Tibial nerve (tissue), 4 donors: ENCODE results near the gene ODAM. TPM values are rescaled to one million over a fixed set of nuclear protein-coding genes. Genes with fewer than 3 reads are reported as not detected.

Source experiments
- DNase-seq, 2 donors: peaks; one replicate each; pipeline ENCODE4 v3.0.0-alpha.2; 2019; ENCODE audit warnings: low spot score in 2 of 2
- H3K27ac ChIP-seq, 4 donors: fragments of 200-600 bp; sonication (generic) in 3 of 4; one replicate each; pipeline ENCODE4 v1.5.1; 2017 to 2019; ENCODE audit warnings: mild to moderate bottlenecking in 1 of 4
- H3K27me3 ChIP-seq, 2 donors: fragments of 200-600 bp; sonication (generic) in 1 of 2; one replicate each; pipeline versions ENCODE4 v1.5.1 to v1.6.0; 2017 to 2019
- H3K36me3 ChIP-seq, 3 donors: fragments of 200-600 bp; sonication (generic); one replicate each; pipeline ENCODE4 v1.5.1; 2018 to 2019
- H3K4me1 ChIP-seq, 4 donors: fragments of 200-600 bp; sonication (generic) in 3 of 4; one replicate each; pipeline ENCODE4 v1.5.1; 2017 to 2019
- H3K4me3 ChIP-seq, 4 donors: fragments of 200-600 bp; sonication (generic) in 3 of 4; one replicate each; pipeline ENCODE4 v1.5.1; 2017 to 2019; ENCODE audit warnings: mild to moderate bottlenecking in 1 of 4, moderate library complexity in 1 of 4
- H3K9me3 ChIP-seq, 4 donors: fragments of 200-600 bp; sonication (generic) in 3 of 4; one replicate each; pipeline ENCODE4 v1.5.1; 2017 to 2019
- CTCF ChIP-seq, 5 experiments: fragments of 200-600 bp in 3 of 5; fragments of 450-650 bp in 2 of 5; sonication (generic) in 3 of 5; IDR thresholded peaks; one replicate each; pipeline ENCODE4 v1.5.1; 2016 to 2019; ENCODE audit warnings: antibody characterized with exemption in 5 of 5, mild to moderate bottlenecking in 3 of 5, moderate library complexity in 2 of 5
- EP300 ChIP-seq, 2 donors: sonication (generic); formaldehyde crosslinking; IDR thresholded peaks; one replicate each; pipeline ENCODE4 v1.6.1; 2017; ENCODE audit warnings: antibody characterized with exemption in 2 of 2, mild to moderate bottlenecking in 1 of 2
- POLR2A ChIP-seq, 2 donors: fragments of 450-650 bp; IDR thresholded peaks; one replicate each; pipeline ENCODE4 v1.6.1; 2017; ENCODE audit warnings: antibody characterized with exemption in 2 of 2, mild to moderate bottlenecking in 2 of 2, moderate library complexity in 2 of 2
- WGBS, 2 donors: methylation state at CpG; one replicate each; pipeline ENCODE4 v1.1.5; 2018; 5-methylcytosine and 5-hydroxymethylcytosine counted together
- total RNA-seq, 4 donors: library from RNA; depleted of rRNA; stranded (reverse); fragments of >200 nt; gene quantifications; one replicate each; pipeline ENCODE4 v1.1.0, GENCODE V29; 2016

The ODAM gene
- total RNA-seq, 4 donors from 2014 or later = not detected

GRCh38 chr4:70177090-70177489, 18.4 kb upstream of the ODAM start:
- Histone ChIP-seq H3K27me3 (no peaks in the 10 kb centered on the region), H3K36me3 (no peaks in the 10 kb centered on the region), H3K27ac (no peak overlapping the region), H3K4me1 (no peaks in the 10 kb centered on the region), H3K4me3 (no peak overlapping the region), H3K9me3 (no peaks in the 10 kb centered on the region)
- no peak for DNase-seq
- WGBS, 2 donors = 60% methylated on average over 5 of the region's 5 CpGs
- TF ChIP-seq CTCF (IDR thresholded peaks at IDR 0.05) = no peak
- TF ChIP-seq EP300 (IDR thresholded peaks at IDR 0.05) = no peak
- no peak for TF ChIP-seq POLR2A (IDR thresholded peaks at IDR 0.05)

- 83 to 84% methylated on average over 5 of the region's 5 CpGs for WGBS, 2 donors
- no peaks in the 10 kb centered on the region for H3K27me3 ChIP-seq
- no peaks in the 10 kb centered on the region for H3K4me1 ChIP-seq
- DNase-seq = no peak
- no peaks in the 10 kb centered on the region for H3K9me3 ChIP-seq
- no peaks in the 10 kb centered on the region for H3K36me3 ChIP-seq
- no peak for TF ChIP-seq EP300 (IDR thresholded peaks at IDR 0.05)
- no peak for TF ChIP-seq POLR2A (IDR thresholded peaks at IDR 0.05)
- no peak for TF ChIP-seq CTCF (IDR thresholded peaks at IDR 0.05)
- no peak overlapping the region for H3K4me3 ChIP-seq
- no peak overlapping the region for H3K27ac ChIP-seq
Observed at GRCh38 chr4:70178075-70178660, 17.4 kb upstream of the ODAM start.

GRCh38 chr4:70179811-70180210, 15.7 kb upstream of the ODAM start:
- H3K9me3 ChIP-seq = no peaks in the 10 kb centered on the region
- H3K36me3 ChIP-seq = no peaks in the 10 kb centered on the region
- H3K4me1 ChIP-seq = no peaks in the 10 kb centered on the region
- no peak overlapping the region for H3K27ac ChIP-seq
- H3K27me3 ChIP-seq = no peaks in the 10 kb centered on the region
- H3K4me3 ChIP-seq = no peak overlapping the region
- no peak for DNase-seq
- no peak for TF ChIP-seq POLR2A (IDR thresholded peaks at IDR 0.05)
- TF ChIP-seq CTCF (IDR thresholded peaks at IDR 0.05) = no peak
- TF ChIP-seq EP300 (IDR thresholded peaks at IDR 0.05) = no peak
- 65 to 75% methylated on average over 2 of the region's 2 CpGs for WGBS, 2 donors

- Histone ChIP-seq H3K27me3 (no peaks in the 10 kb centered on the region), H3K36me3 (no peaks in the 10 kb centered on the region), H3K4me3 (no peak overlapping the region), H3K9me3 (no peaks in the 10 kb centered on the region), H3K27ac (no peak overlapping the region), H3K4me1 (no peaks in the 10 kb centered on the region)
- no peak for TF ChIP-seq POLR2A (IDR thresholded peaks at IDR 0.05)
- TF ChIP-seq EP300 (IDR thresholded peaks at IDR 0.05) = no peak
- no peak for TF ChIP-seq CTCF (IDR thresholded peaks at IDR 0.05)
- 65 to 81% methylated on average over 1 of the region's 1 CpG for WGBS, 2 donors
- DNase-seq = no peak
Observed at GRCh38 chr4:70181864-70182263, 13.7 kb upstream of the ODAM start.

GRCh38 chr4:70182517-70183167, 12.9 kb upstream of the ODAM start:
- no peaks in the 10 kb centered on the region for H3K4me1 ChIP-seq
- DNase-seq = no peak
- WGBS, 2 donors = 17 to 18% methylated on average over 2 of the region's 2 CpGs
- no peaks in the 10 kb centered on the region for H3K27me3 ChIP-seq
- H3K36me3 ChIP-seq = no peaks in the 10 kb centered on the region
- H3K27ac ChIP-seq = no peak overlapping the region
- H3K9me3 ChIP-seq = no peaks in the 10 kb centered on the region
- H3K4me3 ChIP-seq = no peak overlapping the region
- no peak for TF ChIP-seq EP300 (IDR thresholded peaks at IDR 0.05)
- no peak for TF ChIP-seq CTCF (IDR thresholded peaks at IDR 0.05)
- no peak for TF ChIP-seq POLR2A (IDR thresholded peaks at IDR 0.05)
